ENCODE results near the gene DUSP12. TPM values are rescaled to one million over a fixed set of nuclear protein-coding genes. Genes with fewer than 3 reads are reported as not detected.
"Not testable (repeated sequence)": the region's sequence is repeated elsewhere in the genome, so short reads cannot be mapped to it uniquely, and the experiment has no call there.

Gene DUSP12
- total RNA-seq, 1 experiment from 2014 or later: 54.7 TPM

GRCh38 chr1:161735837-161736236 is 13.7 kb upstream of the DUSP12 start:
- H3K9me3 ChIP-seq (replicated peaks): no peaks in the 10 kb centered on the region
- no peak overlapping the region for H3K27ac ChIP-seq
- no peaks in the 10 kb centered on the region for H3K36me3 ChIP-seq
- no peak overlapping the region for H3K4me3 ChIP-seq
- no peak for DNase-seq
- H3K4me1 ChIP-seq: peaks cover 10% of the 10 kb centered on the region
- H3K27me3 ChIP-seq: no peaks in the 10 kb centered on the region

DNA sequence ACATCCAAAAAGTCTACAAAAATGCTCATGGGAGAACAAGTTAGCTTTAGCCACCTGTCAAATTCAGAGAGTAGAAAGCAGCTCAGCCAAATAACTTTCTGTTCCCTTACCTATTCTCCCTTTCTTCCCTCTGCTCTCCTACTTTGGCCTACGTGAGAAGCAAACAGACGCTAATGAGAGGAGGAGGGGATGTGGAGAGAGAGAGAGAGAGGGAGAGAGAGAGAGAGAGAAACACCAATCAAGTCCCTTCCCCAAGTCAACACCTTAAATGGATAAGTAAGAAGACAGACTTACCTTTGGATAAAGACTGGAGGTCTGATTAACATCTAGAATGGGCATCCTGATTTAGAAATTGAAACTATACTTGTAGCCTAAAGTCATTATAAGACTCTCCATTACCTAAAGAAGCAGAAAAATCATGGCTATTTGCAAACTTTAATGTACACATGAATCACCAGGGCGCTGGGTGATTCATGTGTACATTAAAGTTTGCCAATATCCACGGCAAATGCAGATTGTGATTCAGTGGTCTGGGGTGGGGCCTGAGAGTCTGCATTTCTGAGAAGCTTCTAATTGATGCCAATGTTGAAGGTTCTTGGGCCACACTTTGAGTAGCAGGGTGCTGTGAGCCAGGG is 13.1 kb upstream of the DUSP12 start:
- H3K9me3 ChIP-seq (replicated peaks): no peaks in the 10 kb centered on the region
- DNase-seq: no peak
- H3K4me1 ChIP-seq: peaks cover 4% of the 10 kb centered on the region
- H3K27ac ChIP-seq: no peak overlapping the region
- H3K36me3 ChIP-seq: no peaks in the 10 kb centered on the region
- H3K4me3 ChIP-seq: no peak overlapping the region
- H3K27me3 ChIP-seq: no peaks in the 10 kb centered on the region

DNA sequence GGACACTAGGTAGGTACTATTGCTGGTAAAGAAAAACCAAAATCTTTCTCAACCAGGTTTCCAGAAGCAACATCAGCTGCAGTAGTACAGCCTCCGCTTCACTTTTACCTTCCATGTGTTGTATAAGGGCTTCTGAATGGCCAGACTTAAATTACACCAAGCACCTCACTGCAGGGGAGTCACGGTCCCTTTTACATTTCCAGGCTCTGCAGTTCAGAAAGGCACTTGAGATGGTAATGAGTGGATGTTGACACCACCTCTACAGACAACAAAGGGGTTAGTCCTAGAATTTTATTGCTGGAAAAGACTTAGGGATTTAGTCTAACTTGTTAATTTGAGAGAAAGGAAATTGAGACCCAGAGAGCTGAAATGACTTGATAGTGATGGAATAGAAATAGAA is 12.0 kb upstream of the DUSP12 start:
- Histone ChIP-seq H3K36me3 (no peaks in the 10 kb centered on the region), H3K4me3 (no peak overlapping the region), H3K27ac (no peak overlapping the region), H3K9me3 (replicated peaks) (no peaks in the 10 kb centered on the region), H3K27me3 (no peaks in the 10 kb centered on the region), H3K4me1 (no peaks in the 10 kb centered on the region)
- DNase-seq: no peak

DNA sequence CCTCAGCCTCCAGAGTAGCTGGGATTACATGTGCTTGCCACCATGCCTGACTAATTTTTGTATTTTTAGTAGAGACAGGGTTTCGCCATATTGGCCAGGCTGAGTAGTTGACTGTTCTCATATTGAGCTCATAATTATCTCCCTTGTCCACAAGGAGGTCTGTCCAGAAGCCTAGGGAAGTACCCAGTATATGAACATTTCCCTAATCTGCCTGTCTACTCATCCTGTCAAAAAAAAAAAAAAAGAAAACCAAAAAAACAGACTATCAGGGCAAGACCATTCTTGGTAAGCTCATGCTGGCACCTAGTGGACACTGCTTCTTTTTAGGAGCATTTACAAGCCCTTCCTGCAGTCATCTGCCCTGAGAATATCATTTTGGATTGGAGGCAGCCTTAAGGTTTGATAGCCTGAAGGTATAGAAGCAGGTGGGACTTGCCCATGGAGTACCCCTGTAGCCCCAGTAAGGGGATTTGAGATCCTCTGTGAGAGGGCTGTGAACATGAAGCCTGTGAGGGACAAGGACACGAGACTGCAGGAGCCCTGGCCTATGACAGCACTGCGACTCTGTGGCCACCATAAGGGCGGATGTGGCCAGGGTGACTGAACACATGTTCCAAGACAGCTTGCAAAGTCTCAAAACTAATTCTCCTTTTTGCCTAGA is 10.8 kb upstream of the DUSP12 start:
- H3K27ac ChIP-seq: no peak overlapping the region
- no peaks in the 10 kb centered on the region for H3K4me1 ChIP-seq
- peak; percentile 59 to 79 for DNase-seq
- H3K36me3 ChIP-seq: no peaks in the 10 kb centered on the region
- H3K27me3 ChIP-seq: no peaks in the 10 kb centered on the region
- H3K9me3 ChIP-seq (replicated peaks): no peaks in the 10 kb centered on the region
- H3K4me3 ChIP-seq: no peak overlapping the region

DNA sequence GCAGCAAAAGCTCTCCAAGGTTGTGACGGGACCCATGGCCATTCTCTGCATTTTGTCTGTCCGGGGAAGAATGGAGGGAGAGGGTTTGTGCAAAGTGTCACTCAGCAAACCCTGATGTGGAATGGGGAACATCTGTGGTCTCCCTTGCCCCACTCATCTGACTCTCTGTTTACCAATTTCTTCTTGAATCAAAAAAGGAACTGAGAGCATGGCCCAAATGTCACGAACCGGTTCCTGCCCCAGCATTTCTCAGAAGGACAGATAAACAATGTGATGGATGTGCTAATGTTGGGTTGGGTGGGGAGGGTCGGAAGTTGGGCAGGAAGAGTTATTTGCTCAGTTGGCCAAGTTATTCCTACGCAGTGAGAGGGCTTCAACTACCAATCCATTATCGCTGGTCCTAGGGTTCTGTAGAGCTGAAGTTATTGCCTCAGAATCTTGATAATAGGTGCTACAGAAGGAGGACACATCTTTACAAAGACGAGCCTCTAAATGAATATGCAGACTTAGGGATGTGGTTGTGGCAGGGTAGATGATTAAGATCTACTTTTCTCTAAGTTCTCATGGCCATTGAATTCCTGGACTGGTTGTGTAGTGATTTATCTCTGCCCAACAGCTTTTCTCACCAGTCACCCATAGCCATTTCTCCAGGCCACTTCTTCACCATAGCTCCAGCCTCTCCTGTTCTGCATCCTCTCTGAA is 9.6 kb upstream of the DUSP12 start:
- Histone ChIP-seq H3K9me3 (replicated peaks) (no peaks in the 10 kb centered on the region), H3K36me3 (no peaks in the 10 kb centered on the region), H3K27me3 (no peaks in the 10 kb centered on the region), H3K27ac (no peak overlapping the region), H3K4me1 (no peaks in the 10 kb centered on the region), H3K4me3 (no peak overlapping the region)
- no peak for DNase-seq

GRCh38 chr1:161740921-161741320 is 8.7 kb upstream of the DUSP12 start:
- Histone ChIP-seq H3K9me3 (replicated peaks) (no peaks in the 10 kb centered on the region), H3K36me3 (no peaks in the 10 kb centered on the region), H3K27ac (no peak overlapping the region), H3K4me3 (no peak overlapping the region), H3K27me3 (no peaks in the 10 kb centered on the region), H3K4me1 (no peaks in the 10 kb centered on the region)
- DNase-seq: no peak

DNA sequence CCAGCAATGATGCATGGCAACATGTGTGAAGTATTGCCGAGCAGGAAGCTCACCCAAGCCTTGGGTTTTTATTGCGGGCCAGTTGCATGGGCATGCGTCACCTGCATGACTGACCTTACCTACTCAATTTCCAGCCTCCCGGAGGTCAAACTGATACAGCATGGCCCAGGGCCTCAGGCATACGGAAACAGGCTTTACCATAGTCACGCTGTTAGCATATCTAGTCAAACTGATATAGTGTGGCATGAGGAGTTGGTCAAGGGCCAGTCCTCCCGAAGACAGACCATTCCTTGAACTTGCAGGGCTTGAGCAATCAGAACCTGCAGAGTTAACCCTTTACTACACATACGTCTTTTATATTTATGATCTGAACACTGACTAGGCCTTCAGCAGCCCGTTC is 6.4 kb upstream of the DUSP12 start:
- no peaks in the 10 kb centered on the region for H3K4me1 ChIP-seq
- H3K36me3 ChIP-seq: no peaks in the 10 kb centered on the region
- no peak for DNase-seq
- H3K4me3 ChIP-seq: no peak overlapping the region
- H3K27ac ChIP-seq: no peak overlapping the region
- no peaks in the 10 kb centered on the region for H3K27me3 ChIP-seq
- H3K9me3 ChIP-seq (replicated peaks): no peaks in the 10 kb centered on the region

DNA sequence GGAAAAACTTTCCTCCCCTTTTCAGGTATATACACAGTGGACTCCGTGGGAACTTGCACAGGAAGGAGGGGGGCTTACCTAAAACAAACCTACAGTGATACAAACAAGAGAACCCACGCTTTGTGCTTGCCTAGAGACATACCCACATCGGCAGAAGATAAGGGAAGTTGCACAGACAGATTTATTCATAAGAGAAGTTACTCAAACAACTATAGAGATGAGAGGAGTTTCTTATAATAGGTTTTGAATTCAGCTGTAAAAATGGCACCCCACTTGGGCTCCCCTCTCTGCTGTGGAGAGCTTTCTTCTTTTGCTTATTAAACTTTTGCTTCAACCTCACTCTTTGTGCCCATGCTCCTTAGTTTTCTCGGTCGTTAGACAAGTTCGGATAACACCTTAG is 1.8 kb upstream of the DUSP12 start:
- Histone ChIP-seq H3K9me3 (replicated peaks) (no peaks in the 10 kb centered on the region), H3K4me1 (peaks cover 4% of the 10 kb centered on the region; the same call in 1 of the 2 replicates), H3K27me3 (no peaks in the 10 kb centered on the region), H3K4me3 (no peak overlapping the region), H3K27ac (no peak overlapping the region), H3K36me3 (peaks cover 12% of the 10 kb centered on the region)
- no peak for DNase-seq

DNA sequence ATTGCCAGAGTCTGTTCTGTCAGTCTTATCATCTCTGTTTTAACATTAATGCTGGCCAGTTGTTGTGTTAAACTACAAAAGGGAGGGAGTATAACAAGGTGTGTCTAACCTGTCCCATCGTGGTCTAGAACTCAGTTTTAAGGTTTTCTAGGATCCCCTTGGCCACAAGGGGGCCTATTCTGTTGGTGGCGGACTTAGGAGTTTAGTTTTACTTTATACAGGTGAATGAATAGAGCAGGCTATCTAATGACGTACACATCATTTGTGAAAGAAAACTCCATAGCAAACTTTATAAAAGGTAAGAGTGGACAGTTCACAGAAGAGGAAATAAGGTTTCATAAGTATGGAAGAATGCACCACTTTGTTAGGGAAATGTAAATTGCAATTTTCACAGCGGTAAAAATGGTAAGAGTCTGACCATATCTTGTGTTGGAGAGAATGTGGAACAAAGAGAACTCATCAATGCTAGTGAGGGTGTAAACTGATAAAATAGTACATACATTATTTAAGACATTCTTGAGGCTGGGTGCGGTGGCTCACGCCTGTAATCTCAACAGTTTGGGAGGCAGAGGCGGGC is 14.0 kb downstream of the DUSP12 start:
- Histone ChIP-seq H3K36me3 (0 out of 2 replicates have a peak, but pooled peaks cover 2% of the 10 kb centered on the region), H3K27ac (no peak overlapping the region), H3K9me3 (replicated peaks) (no peaks in the 10 kb centered on the region), H3K4me3 (no peak overlapping the region), H3K4me1 (no peaks in the 10 kb centered on the region), H3K27me3 (no peaks in the 10 kb centered on the region)
- peak in 1 of 2 experiments; percentile 46 for DNase-seq

GRCh38 chr1:161766102-161766981 is 16.8 kb downstream of the DUSP12 start, which contains the start of gene ATF6:
ATF6 (plus strand) TSS chr1:161766320; CDS start chr1:161766361, 41 bp downstream.
- Histone ChIP-seq H3K27ac (peak within 1 kb of the TSS; percentile 66), H3K4me3 (peak within 1 kb of the TSS; percentile 77), H3K36me3 (no peaks in the 10 kb centered on the region), H3K4me1 (no peaks in the 10 kb centered on the region), H3K27me3 (no peaks in the 10 kb centered on the region), H3K9me3 (replicated peaks) (no peaks in the 10 kb centered on the region)
- peak; percentile 85 to 91 for DNase-seq

DNA sequence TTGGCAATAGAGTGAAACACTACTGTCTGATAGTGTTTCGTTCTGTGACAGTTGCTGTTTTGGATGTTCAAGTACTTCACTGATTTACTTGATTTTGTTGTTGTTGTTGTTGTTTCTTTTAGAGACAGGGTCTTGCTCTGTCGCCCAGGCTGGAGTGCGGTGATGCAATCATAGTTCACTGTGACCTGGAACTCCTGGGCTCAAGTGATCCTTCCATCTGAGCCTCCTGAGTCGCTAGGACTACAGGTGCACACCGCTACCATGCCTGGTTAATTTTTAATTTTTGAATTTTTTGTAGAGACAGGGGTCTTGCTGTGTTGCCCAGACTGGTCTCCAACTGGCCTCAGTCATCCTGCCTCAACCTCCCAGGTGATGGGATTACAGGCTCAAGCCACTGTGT is 18.9 kb downstream of the DUSP12 start:
- H3K9me3 ChIP-seq (replicated peaks): no peaks in the 10 kb centered on the region
- no peak overlapping the region for H3K4me3 ChIP-seq
- H3K27ac ChIP-seq: no peak overlapping the region
- no peaks in the 10 kb centered on the region for H3K27me3 ChIP-seq
- H3K36me3 ChIP-seq: no peaks in the 10 kb centered on the region
- no peak for DNase-seq
- H3K4me1 ChIP-seq: no peaks in the 10 kb centered on the region

DNA sequence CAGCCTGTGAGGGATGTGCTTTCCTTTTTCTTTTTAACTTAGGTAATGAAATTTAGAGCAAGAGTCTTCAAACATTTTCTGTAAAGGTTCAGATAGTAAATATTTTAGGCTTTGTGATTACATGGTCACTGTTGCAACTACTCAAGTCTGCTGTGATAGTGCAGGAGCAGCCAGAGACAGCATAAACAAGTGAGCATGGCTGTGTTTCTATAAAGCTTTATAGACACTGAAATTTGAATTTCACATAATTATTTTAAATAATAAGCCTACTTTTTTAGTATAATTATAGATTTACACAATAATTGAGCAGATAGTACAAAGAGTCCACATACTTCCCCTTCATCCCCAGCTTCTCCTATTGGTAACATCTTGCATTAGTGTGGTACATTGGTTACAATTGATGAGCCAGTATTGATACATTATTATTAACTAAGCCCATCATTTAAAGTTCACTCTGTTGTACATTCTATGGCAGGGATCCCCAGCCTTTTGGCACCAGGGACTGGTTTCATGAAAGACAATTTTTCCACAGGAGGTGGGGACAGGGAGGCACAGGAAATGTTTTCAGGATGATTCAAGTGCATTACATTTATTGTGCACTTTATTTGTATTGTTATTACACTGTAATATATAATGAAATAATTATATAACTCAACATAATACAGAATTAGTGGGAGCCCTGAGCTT is 19.5 kb downstream of the DUSP12 start:
- no peaks in the 10 kb centered on the region for H3K27me3 ChIP-seq
- H3K36me3 ChIP-seq: no peaks in the 10 kb centered on the region
- H3K4me1 ChIP-seq: no peaks in the 10 kb centered on the region
- no peak overlapping the region for H3K4me3 ChIP-seq
- no peak overlapping the region for H3K27ac ChIP-seq
- no peaks in the 10 kb centered on the region for H3K9me3 ChIP-seq (replicated peaks)
- no peak for DNase-seq

DNA sequence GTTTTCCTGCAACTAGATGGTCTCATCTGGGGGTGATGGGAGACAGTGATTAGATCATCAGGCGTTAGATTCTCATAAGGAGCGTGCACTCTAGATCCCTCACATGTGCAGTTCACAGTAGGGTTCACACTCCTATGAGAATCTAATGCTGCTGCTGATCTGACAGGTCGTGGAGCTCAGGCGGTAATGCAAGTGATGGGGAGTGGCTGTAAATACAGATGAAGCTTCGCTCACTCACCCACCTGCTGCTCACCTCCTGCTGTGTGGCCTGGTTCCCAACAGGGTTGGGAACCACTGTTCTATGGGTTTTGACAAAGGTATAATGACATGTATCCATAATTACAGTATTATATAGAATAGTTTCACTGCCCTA is 20.1 kb downstream of the DUSP12 start:
- not testable (repeated sequence) for H3K27ac ChIP-seq; H3K4me1 ChIP-seq; H3K4me3 ChIP-seq; H3K36me3 ChIP-seq; H3K9me3 ChIP-seq (replicated peaks); DNase-seq; H3K27me3 ChIP-seq

- no peak for DNase-seq
- Histone ChIP-seq H3K4me3 (no peak overlapping the region), H3K36me3 (no peaks in the 10 kb centered on the region; the same call in 1 of the 2 replicates), H3K9me3 (replicated peaks) (no peaks in the 10 kb centered on the region), H3K4me1 (no peaks in the 10 kb centered on the region), H3K27ac (no peak overlapping the region), H3K27me3 (no peaks in the 10 kb centered on the region)
These were observed 20.7 kb downstream of the DUSP12 start for GRCh38 chr1:161770250-161770649.

All from SJCRH30 (cell line).